H1 (cell line): ENCODE data around the gene AGAP1.

Experiments used
- CBX5 ChIP-seq: fragments of 300-800, 300-1000 bp; sonication (generic); IDR thresholded peaks from 2 replicates; pipeline ENCODE4 v1.7.1; 2016; ENCODE audit warnings: antibody characterized with exemption, low read length, low read depth
- CEBPB ChIP-seq: IDR thresholded peaks from 2 replicates; pipeline ENCODE4 v1.6.1; 2012; ENCODE audit warnings: low read depth, low read length
- CTCF ChIP-seq, 3 experiments: IDR thresholded peaks; 1 replicate in 2 of 3; 2 replicates in 1 of 3; pipeline versions ENCODE4 v1.5.1 to v1.6.1; 2011; ENCODE audit warnings: low read length in 3 of 3, mild to moderate bottlenecking in 3 of 3, inconsistent platforms in 2 of 3, low read depth in 1 of 3, moderate library complexity in 1 of 3; ENCODE audit not compliant: insufficient read depth in 1 of 3; ENCODE audit errors: control extremely low read depth in 1 of 3
- EP300 ChIP-seq, 2 experiments: IDR thresholded peaks; 1 replicate in 1 of 2; 2 replicates in 1 of 2; pipeline ENCODE4 v1.6.1; 2011 to 2012; ENCODE audit warnings: low read depth in 2 of 2, low read length in 2 of 2, mild to moderate bottlenecking in 2 of 2, borderline replicate concordance in 1 of 2, inconsistent platforms in 1 of 2, moderate library complexity in 1 of 2
- EZH2 ChIP-seq: fragments of 200-600 bp; sonication (generic); IDR thresholded peaks from 2 replicates; pipeline ENCODE4 v1.7.1; 2012; ENCODE audit warnings: low read depth, mild to moderate bottlenecking, moderate library complexity, low read length, inconsistent platforms; ENCODE audit not compliant: severe bottlenecking
- HDAC6 ChIP-seq: IDR thresholded peaks from one replicate; pipeline ENCODE4 v1.7.1; 2012; ENCODE audit warnings: low read depth, mild to moderate bottlenecking, inconsistent platforms, low read length, moderate library complexity
- JUN ChIP-seq: IDR thresholded peaks from 2 replicates; pipeline ENCODE4 v1.6.1; 2011; ENCODE audit warnings: low read depth, mild to moderate bottlenecking, improper control_type of control experiment, low read length
- NRF1 ChIP-seq: IDR thresholded peaks from 2 replicates; pipeline ENCODE4 v1.6.1; 2011; ENCODE audit warnings: mild to moderate bottlenecking, low read depth, low read length, improper control_type of control experiment
- POLR2A ChIP-seq, 2 experiments: IDR thresholded peaks; 1 replicate in 1 of 2; 2 replicates in 1 of 2; pipeline ENCODE4 v1.6.1; 2011; ENCODE audit warnings: low read depth in 2 of 2, low read length in 2 of 2, mild to moderate bottlenecking in 2 of 2; ENCODE audit errors: control extremely low read depth in 1 of 2
- POLR2AphosphoS5 ChIP-seq: IDR thresholded peaks from 2 replicates; pipeline ENCODE4 v1.6.1; 2011; ENCODE audit warnings: low read depth, low read length
- SUZ12 ChIP-seq: fragments of 200-600 bp; sonication (generic); IDR thresholded peaks from 2 replicates; pipeline ENCODE4 v1.6.1; 2012; ENCODE audit warnings: mild to moderate bottlenecking, inconsistent platforms, low read length, moderate library complexity, mixed read lengths

- TF ChIP-seq SUZ12 (peak; percentile 1; the same call in 1 of the 2 replicates), POLR2A (IDR thresholded peaks at IDR 0.05; ENCODE audit: control extremely low read depth in 1 of 2, low read depth in 2 of 2, low read length in 2 of 2) (no peak), CTCF (IDR thresholded peaks at IDR 0.05; ENCODE audit: control extremely low read depth in 1 of 3, insufficient read depth in 1 of 3, low read depth in 1 of 3, low read length in 3 of 3) (no peak), JUN (no peak), HDAC6 (no peak), EP300 (IDR thresholded peaks at IDR 0.05; ENCODE audit: borderline replicate concordance in 1 of 2, low read depth in 2 of 2, low read length in 2 of 2) (no peak), EZH2 (peak; percentile 32), CEBPB (no peak), NRF1 (no peak), CBX5 (no peak), POLR2AphosphoS5 (no peak)
Observed at GRCh38 chr2:236173729-236174607, 680.1 kb downstream of the AGAP1 start.
